Measurements from ENCODE around the gene MMADHC. TPM values are rescaled to one million over a fixed set of nuclear protein-coding genes. Genes with fewer than 3 reads are reported as not detected.

The MMADHC gene
- polyA plus RNA-seq, 2 of the 4 experiments (the other 2 are of a cell fraction) = 103 to 180 TPM

DNA sequence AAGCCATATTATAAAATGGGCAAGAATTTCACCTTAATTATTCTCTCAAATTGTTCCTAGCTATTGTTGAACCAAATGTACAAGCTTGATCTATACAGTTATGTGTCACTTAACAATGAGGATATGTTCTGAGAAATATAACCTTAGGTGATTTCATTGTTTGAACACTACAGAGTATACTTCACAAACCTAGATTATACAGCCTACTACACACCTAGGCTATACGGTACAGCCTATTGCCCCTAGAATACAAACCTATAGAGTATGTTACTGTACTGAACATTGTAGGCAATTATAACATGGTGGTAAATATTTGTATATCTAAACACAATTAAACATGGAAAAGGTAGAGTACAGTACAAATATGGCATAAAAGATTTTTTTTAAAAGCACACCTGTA is 42.9 kb upstream of the MMADHC start:
- CTCF ChIA-PET = interaction anchor here (1.0 kb wide), 1 partner anchor 56 kb away, joined by 3 read pairs; no protein-coding TSS in a partner anchor
- TF ChIP-seq JUN (IDR thresholded peaks at IDR 0.05) = no peak
- TF ChIP-seq RCOR1 (IDR thresholded peaks at IDR 0.05; ENCODE audit: low read depth, low read length) = no peak
- TF ChIP-seq POLR2A (IDR thresholded peaks at IDR 0.05; ENCODE audit: low read length) = no peak
- no peak for TF ChIP-seq NPAS2 (CRISPR knock-in tag; IDR thresholded peaks at IDR 0.05; ENCODE audit: borderline replicate concordance)
- TF ChIP-seq, protein P1, sequence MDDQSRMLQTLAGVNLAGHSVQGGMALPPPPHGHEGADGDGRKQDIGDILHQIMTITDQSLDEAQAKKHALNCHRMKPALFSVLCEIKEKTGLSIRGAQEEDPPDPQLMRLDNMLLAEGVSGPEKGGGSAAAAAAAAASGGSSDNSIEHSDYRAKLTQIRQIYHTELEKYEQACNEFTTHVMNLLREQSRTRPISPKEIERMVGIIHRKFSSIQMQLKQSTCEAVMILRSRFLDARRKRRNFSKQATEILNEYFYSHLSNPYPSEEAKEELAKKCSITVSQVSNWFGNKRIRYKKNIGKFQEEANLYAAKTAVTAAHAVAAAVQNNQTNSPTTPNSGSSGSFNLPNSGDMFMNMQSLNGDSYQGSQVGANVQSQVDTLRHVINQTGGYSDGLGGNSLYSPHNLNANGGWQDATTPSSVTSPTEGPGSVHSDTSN (IDR thresholded peaks at IDR 0.05) = no peak
- no peak for TF ChIP-seq FOSB (CRISPR knock-in tag; IDR thresholded peaks at IDR 0.05)
- no peak for TF ChIP-seq TP53 (CRISPR knock-in tag; IDR thresholded peaks at IDR 0.05)
- TF ChIP-seq PHF8 (IDR thresholded peaks at IDR 0.05; ENCODE audit: borderline replicate concordance, low read depth) = no peak
- no peak for TF ChIP-seq SMC3 (IDR thresholded peaks at IDR 0.05)
- no peak for TF ChIP-seq CHD2 (IDR thresholded peaks at IDR 0.05; ENCODE audit: low read length, partially characterized antibody)
- FAIRE-seq = no peak
- POLR2A ChIA-PET = no interaction called here
- no peak for ATAC-seq
- WGBS (ENCODE audit: missing lambda C conversion rate) = 90% methylated on average over 1 of the region's 1 CpG
- Histone ChIP-seq H3K27ac (no peak overlapping the region), H3K4me3 (no peak overlapping the region), H3K9me3 (no peaks in the 10 kb centered on the region), H3K4me2 (no peak overlapping the region), H3K4me1 (no peaks in the 10 kb centered on the region)
- no peak for DNase-seq (ENCODE audit: low read depth in 1 of 2, low spot score in 1 of 2)

DNA sequence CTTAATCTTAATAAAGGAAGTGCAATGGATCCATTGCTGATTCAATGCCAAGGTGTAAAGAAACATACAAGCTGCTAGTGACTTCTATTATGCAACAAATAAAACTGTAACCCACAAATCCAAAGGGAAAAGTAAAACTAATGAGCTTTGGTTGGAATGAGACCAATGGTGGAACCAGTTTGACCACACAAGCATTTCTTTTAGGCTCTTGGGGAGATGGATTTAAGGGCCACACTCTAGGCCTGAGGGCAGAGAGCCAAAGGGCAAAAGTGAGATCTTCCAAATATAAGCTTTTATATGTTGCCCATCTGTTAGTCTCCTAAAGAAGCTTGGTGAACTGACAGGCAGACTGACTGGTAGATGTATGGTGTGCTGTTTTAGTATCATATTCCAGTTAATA is 41.5 kb upstream of the MMADHC start:
- CTCF ChIA-PET = no interaction called here
- FAIRE-seq (no peak), ATAC-seq (no peak), DNase-seq (ENCODE audit: low read depth in 1 of 2, low spot score in 1 of 2) (no peak)
- Histone ChIP-seq H3K4me1 (peaks cover 8% of the 10 kb centered on the region; the same call in 2 of the 3 replicates), H3K4me2 (no peak overlapping the region), H3K9me3 (no peaks in the 10 kb centered on the region), H3K4me3 (no peak overlapping the region), H3K27ac (no peak overlapping the region)
- POLR2A ChIA-PET = no interaction called here
- TF ChIP-seq, protein P1 (IDR thresholded peaks at IDR 0.05) = no peak
- TF ChIP-seq, protein P2, sequence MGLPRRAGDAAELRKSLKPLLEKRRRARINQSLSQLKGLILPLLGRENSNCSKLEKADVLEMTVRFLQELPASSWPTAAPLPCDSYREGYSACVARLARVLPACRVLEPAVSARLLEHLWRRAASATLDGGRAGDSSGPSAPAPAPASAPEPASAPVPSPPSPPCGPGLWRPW (IDR thresholded peaks at IDR 0.05) = no peak
- TF ChIP-seq NFE2L2 (conservative IDR thresholded peaks at IDR 0.05; ENCODE audit: low read length) (no peak), HOXA7 (CRISPR knock-in tag; IDR thresholded peaks at IDR 0.05) (no peak), FOSB (CRISPR knock-in tag; IDR thresholded peaks at IDR 0.05) (no peak), CBX8 (IDR thresholded peaks at IDR 0.05) (no peak), HEYL (CRISPR knock-in tag; IDR thresholded peaks at IDR 0.05) (no peak), SREBF2 (IDR thresholded peaks at IDR 0.05) (no peak), HOXB13 (CRISPR knock-in tag; IDR thresholded peaks at IDR 0.05; ENCODE audit: low read depth) (no peak), BHLHE40 (IDR thresholded peaks at IDR 0.05; ENCODE audit: low read depth, low read length) (no peak), NPAS2 (CRISPR knock-in tag; IDR thresholded peaks at IDR 0.05; ENCODE audit: borderline replicate concordance) (no peak), PHF8 (IDR thresholded peaks at IDR 0.05; ENCODE audit: borderline replicate concordance, low read depth) (no peak)
- TF ChIP-seq, protein P3, sequence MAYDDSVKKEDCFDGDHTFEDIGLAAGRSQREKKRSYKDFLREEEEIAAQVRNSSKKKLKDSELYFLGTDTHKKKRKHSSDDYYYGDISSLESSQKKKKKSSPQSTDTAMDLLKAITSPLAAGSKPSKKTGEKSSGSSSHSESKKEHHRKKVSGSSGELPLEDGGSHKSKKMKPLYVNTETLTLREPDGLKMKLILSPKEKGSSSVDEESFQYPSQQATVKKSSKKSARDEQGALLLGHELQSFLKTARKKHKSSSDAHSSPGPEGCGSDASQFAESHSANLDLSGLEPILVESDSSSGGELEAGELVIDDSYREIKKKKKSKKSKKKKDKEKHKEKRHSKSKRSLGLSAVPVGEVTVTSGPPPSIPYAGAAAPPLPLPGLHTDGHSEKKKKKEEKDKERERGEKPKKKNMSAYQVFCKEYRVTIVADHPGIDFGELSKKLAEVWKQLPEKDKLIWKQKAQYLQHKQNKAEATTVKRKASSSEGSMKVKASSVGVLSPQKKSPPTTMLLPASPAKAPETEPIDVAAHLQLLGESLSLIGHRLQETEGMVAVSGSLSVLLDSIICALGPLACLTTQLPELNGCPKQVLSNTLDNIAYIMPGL (CRISPR knock-in tag; IDR thresholded peaks at IDR 0.05; ENCODE audit: borderline replicate concordance) = no peak
- TF ChIP-seq, protein P4, sequence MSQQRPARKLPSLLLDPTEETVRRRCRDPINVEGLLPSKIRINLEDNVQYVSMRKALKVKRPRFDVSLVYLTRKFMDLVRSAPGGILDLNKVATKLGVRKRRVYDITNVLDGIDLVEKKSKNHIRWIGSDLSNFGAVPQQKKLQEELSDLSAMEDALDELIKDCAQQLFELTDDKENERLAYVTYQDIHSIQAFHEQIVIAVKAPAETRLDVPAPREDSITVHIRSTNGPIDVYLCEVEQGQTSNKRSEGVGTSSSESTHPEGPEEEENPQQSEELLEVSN (IDR thresholded peaks at IDR 0.05; ENCODE audit: borderline replicate concordance, low read depth) = no peak
